ENCODE results near the gene MPDU1. TPM values are rescaled to one million over a fixed set of nuclear protein-coding genes. Genes with fewer than 3 reads are reported as not detected.
A peak's percentile ranks its signal among the peaks of the same experiment; 100 is the strongest.

MPDU1 gene
- total and polyA plus RNA-seq, 2 of the 13 experiments (the other 11 are each of a cell fraction or from before 2014, with no cell fraction given) = 112 to 167 TPM

- TF ChIP-seq CHD4 (IDR thresholded peaks at IDR 0.05; ENCODE audit: borderline replicate concordance, low read length) (peak; percentile 17; the same call in 1 of the 2 replicates), KAT7 (CRISPR knock-in tag; IDR thresholded peaks at IDR 0.05; ENCODE audit: borderline replicate concordance) (peak; percentile 68; the same call in 1 of the 2 replicates), ZBTB20 (CRISPR knock-in tag; IDR thresholded peaks at IDR 0.05; ENCODE audit: borderline replicate concordance, low read depth) (peak; percentile 76; the same call in 1 of the 2 replicates), ONECUT2 (CRISPR knock-in tag; IDR thresholded peaks at IDR 0.05) (no peak), ASH2L (IDR thresholded peaks at IDR 0.05; ENCODE audit: insufficient read length, low read depth, low read length) (peak; percentile 77), NKX3-1 (CRISPR knock-in tag; IDR thresholded peaks at IDR 0.05) (peak; percentile 22; the same call in 1 of the 2 replicates), SNAPC5 (CRISPR knock-in tag; IDR thresholded peaks at IDR 0.05; ENCODE audit: borderline replicate concordance) (no peak), ZMYM2 (CRISPR knock-in tag; IDR thresholded peaks at IDR 0.05) (no peak), HNRNPH1 (optimal IDR thresholded peaks at IDR 0.05; ENCODE audit: low read depth, low read length) (no peak), ZNF530 (CRISPR knock-in tag; IDR thresholded peaks at IDR 0.05; ENCODE audit: low read depth) (no peak), ZNF652 (CRISPR knock-in tag; IDR thresholded peaks at IDR 0.05; ENCODE audit: borderline replicate concordance, low read depth) (no peak), ZNF558 (CRISPR knock-in tag; IDR thresholded peaks at IDR 0.05; ENCODE audit: borderline replicate concordance) (no peak), ZHX2 (IDR thresholded peaks at IDR 0.05; ENCODE audit: low read depth) (no peak), ZHX2 (CRISPR knock-in tag; IDR thresholded peaks at IDR 0.05; ENCODE audit: borderline replicate concordance) (no peak), ZBTB26 (CRISPR knock-in tag; IDR thresholded peaks at IDR 0.05; ENCODE audit: borderline replicate concordance) (0 out of 2 replicates have a peak, but pooled peaks have one; percentile 55), EZH2 (conservative IDR thresholded peaks at IDR 0.05; ENCODE audit: low read depth, low read length) (no peak), HNRNPUL1 (IDR thresholded peaks at IDR 0.05; ENCODE audit: low read depth, low read length) (no peak), KLF11 (CRISPR knock-in tag; IDR thresholded peaks at IDR 0.05) (peak; percentile 89; the same call in 1 of the 2 replicates), TBP (CRISPR knock-in tag; IDR thresholded peaks at IDR 0.05) (no peak)
Measured at GRCh38 chr17:7627250-7628121, 43.8 kb downstream of the MPDU1 start, which contains the start of gene SAT2 (continued).

All from HepG2 (cell line).